AG09309 (cell line): ENCODE data around the gene SHMT2.
A peak's percentile ranks its signal among the peaks of the same experiment; 100 is the strongest.

ENCODE experiments used
- DNase-seq: peaks from one replicate; pipeline ENCODE4 v3.0.0-alpha.2; 2010; ENCODE audit warnings: low read depth
- H3K4me3 ChIP-seq: 2 replicates; pipeline ENCODE4 v1.5.1; 2011; ENCODE audit warnings: mild to moderate bottlenecking, low read depth, low read length, moderate library complexity; ENCODE audit not compliant: control insufficient read depth
- TF ChIP-seq, protein P1 (sequence below): IDR thresholded peaks from 2 replicates; pipeline ENCODE4 v1.5.1; 2011; ENCODE audit warnings: mild to moderate bottlenecking, low read depth, low read length, inconsistent platforms; ENCODE audit not compliant: insufficient read depth, control insufficient read depth; ENCODE audit errors: missing control alignments

Gene SHMT2

DNA sequence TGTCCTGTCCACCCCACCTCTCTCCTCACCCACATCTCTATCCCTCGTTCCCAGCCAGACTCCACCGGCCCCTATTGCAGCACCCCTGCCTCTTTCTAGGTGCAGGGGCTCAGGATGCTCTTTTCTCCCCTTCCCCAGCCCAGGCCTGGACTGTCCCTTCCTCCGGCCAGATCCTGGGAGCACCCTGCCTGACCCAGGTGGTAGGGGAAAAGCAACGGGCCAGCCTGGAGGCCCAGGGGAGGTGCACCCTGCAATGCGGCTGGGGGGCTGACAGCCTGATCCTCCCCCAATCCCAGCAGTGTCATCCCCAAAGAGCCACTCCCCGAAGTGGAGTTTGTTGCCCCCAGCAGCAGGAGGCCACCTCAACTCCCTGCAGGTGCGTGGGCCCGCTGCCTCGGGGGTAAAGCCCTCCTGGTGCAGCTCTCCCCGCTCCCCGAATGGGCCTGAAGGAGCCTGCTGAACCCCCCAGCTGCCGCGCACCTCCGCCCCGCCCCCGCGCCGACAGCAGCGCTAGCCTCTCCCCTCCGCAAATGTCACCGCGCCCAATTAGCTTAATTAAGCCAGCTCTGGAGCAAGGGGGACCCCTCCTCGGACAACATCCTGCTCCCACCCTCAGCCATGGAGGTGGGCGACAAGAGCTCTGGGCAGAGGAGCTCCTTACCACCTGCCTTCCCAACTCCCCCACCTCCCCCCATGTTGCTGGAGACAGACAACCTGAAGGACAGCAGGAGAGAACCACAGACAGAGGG lies 8.2 kb upstream of the SHMT2 start:
- TF ChIP-seq, protein P1, sequence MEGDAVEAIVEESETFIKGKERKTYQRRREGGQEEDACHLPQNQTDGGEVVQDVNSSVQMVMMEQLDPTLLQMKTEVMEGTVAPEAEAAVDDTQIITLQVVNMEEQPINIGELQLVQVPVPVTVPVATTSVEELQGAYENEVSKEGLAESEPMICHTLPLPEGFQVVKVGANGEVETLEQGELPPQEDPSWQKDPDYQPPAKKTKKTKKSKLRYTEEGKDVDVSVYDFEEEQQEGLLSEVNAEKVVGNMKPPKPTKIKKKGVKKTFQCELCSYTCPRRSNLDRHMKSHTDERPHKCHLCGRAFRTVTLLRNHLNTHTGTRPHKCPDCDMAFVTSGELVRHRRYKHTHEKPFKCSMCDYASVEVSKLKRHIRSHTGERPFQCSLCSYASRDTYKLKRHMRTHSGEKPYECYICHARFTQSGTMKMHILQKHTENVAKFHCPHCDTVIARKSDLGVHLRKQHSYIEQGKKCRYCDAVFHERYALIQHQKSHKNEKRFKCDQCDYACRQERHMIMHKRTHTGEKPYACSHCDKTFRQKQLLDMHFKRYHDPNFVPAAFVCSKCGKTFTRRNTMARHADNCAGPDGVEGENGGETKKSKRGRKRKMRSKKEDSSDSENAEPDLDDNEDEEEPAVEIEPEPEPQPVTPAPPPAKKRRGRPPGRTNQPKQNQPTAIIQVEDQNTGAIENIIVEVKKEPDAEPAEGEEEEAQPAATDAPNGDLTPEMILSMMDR: no peak
- no peak for DNase-seq
- no peak overlapping the region for H3K4me3 ChIP-seq

DNA sequence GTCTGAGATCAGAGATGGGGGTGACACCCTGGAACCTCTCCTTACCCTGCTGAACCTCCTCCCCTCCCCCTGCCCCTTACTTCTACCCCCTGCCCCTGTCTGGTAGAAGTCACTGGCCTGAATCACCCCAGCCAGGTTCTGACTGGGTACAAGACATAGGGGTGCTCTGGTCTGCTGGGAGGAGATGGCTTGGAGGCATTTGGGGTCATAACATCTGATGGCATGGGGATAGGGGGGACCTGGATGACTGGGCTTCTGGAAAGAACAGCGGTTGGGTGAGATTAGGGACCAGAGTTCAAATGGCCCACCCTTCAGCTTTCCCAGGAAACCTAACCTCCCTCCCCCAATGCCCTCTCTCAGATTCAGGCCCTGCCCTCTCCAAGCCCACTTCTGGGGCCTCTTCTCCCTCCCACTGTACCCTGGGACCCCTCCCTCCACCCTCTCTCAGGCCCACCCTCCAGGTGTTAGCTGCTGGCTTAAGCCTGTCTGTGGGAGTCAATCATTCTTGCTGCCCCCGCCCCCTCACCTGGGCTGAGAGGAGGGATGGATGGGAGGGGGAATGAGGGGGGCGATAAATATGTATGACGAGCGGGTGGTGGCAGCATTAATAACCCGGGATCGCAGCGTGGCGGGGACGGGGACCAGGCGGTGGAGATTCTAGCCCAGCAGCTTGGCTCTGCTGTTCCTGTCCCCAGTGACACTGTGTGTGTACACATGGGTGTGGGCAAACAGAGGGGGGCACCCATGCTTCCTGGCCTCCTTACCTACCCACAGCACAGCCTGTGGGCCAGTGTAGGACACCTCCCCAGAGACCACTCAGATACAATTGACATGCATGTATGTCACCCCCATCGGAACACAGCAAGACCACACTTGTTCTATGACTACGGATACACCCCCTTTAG lies 7.0 kb upstream of the SHMT2 start:
- no peak for DNase-seq
- TF ChIP-seq, protein P1: no peak
- H3K4me3 ChIP-seq: no peak overlapping the region

DNA sequence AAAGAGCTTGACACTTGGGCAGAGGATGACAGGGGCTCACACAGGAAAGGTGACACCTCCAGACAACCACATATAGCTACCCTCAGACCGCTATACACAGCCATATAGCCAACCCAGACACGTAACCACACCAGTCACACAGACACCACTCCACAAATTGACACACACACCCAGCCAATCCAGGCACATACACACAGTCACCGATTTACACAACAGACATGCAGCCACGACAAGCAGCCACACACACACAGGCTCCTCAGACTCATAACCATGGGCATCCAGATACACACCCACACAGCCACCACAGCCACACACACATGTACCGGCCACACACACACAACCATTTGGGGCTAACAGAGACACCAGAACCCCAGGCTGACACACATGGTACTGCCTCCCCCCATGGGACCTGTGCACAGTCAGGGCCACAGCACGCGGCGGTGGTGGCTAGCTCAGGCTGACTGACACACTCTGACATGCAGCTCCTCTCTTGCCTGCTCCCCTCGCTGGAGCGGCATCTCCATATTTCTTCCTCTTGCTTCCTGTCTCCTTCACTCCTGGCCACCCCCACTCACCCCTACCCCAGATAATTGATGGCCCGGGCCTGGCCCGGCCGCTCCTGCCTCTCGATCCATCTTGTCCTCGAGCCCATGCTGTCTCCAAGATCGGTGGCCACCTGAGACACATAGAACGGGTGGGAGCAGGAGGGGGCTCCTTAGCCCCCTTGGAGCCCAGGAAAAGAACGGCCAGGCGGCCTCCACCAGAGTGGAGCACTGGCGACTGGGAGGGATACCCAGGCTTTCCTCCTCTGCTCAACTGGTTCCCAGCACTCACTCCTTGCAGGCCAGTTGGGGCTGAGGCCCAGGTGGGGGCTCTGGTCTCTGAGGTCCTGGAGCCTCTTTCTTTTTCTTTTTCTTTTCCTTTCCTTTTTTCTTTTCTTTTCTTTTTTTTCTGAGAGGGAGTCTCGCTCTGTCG lies 6.0 kb upstream of the SHMT2 start:
- TF ChIP-seq, protein P1: no peak
- DNase-seq: no peak
- no peak overlapping the region for H3K4me3 ChIP-seq

DNA sequence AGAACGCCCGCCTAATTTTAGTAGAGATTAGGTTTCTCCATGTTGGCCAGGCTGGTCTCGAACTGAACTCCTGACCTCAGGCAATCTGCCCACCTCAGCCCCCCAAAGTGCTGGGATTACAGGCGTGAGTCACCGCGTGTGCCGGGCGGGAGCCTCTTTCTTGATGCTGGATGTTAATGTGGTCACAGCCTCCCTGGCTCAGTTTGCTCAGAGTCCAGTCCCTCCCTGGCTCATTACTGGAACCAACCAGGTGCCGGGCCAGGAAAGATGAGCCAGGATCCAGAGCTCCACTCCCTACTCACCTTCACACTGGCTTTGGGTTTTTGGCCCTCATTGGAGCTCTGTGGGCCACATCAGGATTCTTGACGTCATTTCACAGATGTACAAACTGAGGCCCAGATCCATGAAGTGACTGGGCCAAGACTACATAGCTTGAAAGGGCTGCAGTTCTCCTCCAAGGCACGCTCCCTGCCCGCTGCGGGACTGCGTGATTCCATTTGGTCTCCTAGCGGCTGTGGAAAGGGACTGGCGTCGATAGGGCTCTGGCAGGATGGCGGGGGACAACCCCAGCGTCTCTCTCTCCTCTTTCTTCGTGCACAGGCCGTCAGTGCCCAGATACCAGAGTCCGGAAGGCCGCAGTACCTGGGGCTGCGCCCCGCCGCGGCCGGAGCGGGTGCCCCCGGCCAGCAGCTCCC lies 5.1 kb upstream of the SHMT2 start:
- no peak for DNase-seq
- no peak overlapping the region for H3K4me3 ChIP-seq

DNA sequence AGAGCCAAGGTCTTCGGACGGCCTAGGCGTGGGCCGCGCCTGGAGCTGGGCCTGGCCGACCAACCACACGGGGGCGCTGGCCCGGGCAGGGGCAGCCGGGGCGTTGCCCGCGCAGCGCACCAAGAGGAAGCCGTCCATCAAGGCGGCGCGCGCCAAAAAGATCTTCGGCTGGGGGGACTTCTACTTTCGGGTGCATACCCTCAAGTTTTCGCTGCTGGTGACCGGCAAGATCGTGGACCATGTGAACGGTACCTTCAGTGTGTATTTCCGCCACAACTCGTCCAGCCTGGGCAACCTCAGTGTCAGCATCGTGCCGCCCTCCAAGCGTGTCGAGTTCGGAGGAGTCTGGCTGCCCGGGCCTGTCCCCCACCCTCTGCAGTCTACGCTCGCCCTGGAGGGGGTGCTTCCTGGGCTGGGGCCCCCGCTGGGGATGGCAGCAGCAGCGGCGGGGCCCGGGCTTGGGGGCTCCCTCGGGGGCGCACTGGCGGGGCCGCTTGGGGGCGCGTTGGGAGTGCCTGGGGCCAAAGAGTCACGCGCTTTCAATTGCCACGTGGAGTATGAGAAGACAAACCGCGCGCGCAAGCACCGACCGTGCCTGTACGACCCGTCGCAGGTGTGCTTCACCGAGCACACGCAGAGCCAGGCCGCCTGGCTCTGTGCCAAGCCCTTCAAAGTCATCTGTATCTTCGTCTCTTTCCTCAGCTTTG lies 4.4 kb upstream of the SHMT2 start:
- TF ChIP-seq, protein P1: peak; percentile 21
- H3K4me3 ChIP-seq: no peak overlapping the region
- no peak for DNase-seq

More for the DNA sequence above, 5.1 kb upstream of the SHMT2 start:
- TF ChIP-seq, protein P1: no peak
